Right ventricle myocardium inferior (tissue), 1 donor: ENCODE data around the gene KRTAP5-6. TPM values are rescaled to one million over a fixed set of nuclear protein-coding genes. Genes with fewer than 3 reads are reported as not detected.
"Not testable (repeated sequence)": the region's sequence is repeated elsewhere in the genome, so short reads cannot be mapped to it uniquely, and the experiment has no call there.

ENCODE experiments used
- ATAC-seq: fragments of 200-7000 bp; cut with Tn5 transposase; one replicate; pipeline ENCODE4 v1.9.1; 2020; ENCODE audit warnings: mild to moderate bottlenecking, moderate library complexity
- DNase-seq: peaks from one replicate; pipeline ENCODE4 v3.0.0; 2021; ENCODE audit errors: missing footprints
- intact Hi-C: fragments of 100-400 bp; cut with DNase I; formaldehyde crosslinking; loops from one replicate; pipeline ENCODE4 v1.11.0; 2022
- total RNA-seq: library from RNA; stranded (reverse); fragmentation: NEBNext Ultra II Directional; extraction: Animal tissue kit (Norgen Biotek cat#: 25700); gene quantifications from one replicate; pipeline ENCODE4 v1.2.1, GENCODE V29; 2021
- donor health status: DM: no; HTN: yes; CAD: no; lungs with severe emphysema.

KRTAP5-6 gene
- total RNA-seq, 1 donor from 2014 or later: not detected

DNA sequence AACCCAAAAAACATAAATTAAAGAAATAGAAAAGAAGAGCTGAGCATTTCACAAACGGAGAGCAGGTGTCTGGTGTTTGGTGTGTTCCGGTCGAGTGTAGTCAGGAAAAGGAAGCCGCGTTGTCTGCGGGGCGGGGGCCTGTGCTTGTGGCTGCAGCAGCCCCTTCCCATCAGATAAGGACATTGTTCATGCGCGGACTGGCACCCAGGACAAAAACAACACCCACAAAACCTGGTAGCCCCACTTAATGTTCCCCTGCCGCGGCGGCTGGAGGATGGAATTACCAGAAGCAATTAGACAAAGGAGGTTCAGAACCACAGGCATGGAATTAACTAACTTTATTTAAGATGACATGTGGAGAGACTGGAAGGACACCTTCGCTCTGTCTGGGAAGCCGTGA is 37.5 kb upstream of the KRTAP5-6 start:
- ATAC-seq (no peak), DNase-seq (no peak)
- intact Hi-C loops: no loop called here

DNA sequence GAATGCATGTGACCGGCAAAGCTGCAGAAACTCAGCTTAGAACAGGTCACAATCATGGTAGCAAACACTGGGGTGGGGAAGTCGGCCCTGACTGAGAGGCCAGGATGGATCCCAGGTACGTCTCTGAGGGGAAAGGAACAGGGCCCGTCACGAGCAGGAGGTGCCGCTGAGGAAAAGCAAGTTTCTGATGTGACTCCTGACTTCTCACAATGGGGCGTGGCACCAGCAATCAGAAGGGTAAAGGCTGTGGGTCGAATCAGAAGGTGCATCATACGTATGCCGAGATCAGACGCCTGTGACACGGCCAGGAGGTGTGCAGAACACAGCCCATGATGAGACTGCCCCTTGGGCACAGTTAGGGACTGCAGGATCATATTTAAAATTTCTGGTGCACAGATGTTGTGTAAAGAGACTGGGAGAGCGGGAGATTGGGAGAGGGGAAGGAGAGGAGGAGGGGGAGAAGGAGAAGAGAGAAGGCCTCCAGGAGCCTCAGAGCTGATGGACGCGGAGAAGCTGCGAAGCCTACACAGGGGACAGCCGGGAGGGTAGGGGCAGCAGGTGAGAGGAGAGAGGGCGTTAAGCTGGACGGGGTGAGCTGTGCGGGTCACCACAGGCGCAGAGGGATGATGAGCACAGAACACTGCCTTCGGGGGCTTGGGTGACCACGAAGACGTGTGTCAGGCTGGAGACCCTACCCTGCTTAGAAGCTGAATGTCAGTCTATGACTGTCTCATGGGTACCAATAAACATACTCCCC is 36.7 kb upstream of the KRTAP5-6 start:
- ATAC-seq: no peak
- no peak for DNase-seq
- intact Hi-C loops: no loop called here

DNA sequence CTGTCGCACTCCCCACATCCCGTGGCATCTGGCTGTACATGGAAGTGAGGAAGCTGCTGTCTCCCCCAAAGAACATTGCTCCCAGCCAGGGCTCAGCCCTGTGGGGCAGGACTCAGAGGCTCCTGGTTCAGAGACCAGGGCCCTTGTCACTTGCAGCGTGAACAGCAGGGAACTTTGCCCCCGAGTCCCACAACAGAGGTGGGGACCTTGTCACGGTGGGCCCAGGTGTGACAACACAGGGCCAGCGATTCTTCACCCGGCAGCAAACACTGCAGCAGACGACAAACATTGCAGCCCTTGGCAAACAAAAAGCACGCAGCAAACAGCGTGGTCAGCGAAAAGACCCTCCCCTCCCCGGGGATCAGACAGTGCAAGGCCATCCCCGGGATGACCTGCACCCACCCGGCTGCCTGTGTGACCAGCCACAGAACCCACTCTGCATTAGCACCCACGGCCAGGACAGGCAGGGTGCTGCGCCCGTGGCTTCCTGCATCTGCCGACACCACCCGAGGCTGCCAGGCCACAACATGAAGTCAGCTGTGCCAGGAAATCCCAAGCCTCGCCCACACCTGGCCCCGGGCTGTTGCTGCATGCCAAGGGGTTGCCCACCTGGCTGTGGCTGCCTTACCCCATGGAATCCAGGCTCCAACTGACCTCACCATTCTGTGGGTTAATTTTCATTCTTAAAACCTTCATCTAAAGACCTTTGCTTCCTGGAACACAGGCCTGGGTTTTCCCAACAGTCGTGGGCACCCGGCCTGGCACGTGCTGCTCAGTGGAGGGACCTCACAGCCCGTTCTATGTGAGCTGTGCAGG is 35.3 kb upstream of the KRTAP5-6 start:
- ATAC-seq: not testable (repeated sequence)

DNA sequence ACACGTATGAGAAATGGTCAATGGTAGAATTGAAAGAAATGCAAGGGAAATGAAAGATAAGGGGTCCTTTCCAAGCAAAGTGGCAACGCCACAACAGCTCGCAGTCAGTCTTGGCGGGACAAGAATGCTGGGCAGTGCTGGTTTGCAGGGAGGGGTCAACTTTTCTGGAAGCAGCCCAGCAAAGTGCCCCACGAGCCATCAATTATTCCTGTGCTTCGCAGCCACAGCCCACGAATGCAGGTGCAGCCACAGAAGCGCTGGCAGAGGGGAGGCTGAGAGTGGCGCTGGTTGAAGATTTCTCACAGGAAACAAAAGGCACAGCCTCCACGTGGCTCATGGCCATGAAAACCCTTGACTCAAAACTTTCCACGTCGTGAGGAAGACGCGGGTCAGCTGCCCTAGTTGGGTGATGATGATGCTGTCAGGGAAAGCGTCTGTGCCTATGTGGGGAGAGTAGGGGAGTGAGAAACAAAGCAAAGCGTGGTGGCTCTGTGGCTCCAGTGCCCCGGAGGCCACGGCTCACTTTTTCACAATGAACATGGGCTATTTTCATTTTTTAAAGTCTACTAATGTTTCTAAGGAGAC is 34.2 kb upstream of the KRTAP5-6 start:
- intact Hi-C loops, ATAC-seq, DNase-seq: not testable (repeated sequence)

More for the DNA sequence above, 35.3 kb upstream of the KRTAP5-6 start:
- intact Hi-C loops, DNase-seq: not testable (repeated sequence)

DNA sequence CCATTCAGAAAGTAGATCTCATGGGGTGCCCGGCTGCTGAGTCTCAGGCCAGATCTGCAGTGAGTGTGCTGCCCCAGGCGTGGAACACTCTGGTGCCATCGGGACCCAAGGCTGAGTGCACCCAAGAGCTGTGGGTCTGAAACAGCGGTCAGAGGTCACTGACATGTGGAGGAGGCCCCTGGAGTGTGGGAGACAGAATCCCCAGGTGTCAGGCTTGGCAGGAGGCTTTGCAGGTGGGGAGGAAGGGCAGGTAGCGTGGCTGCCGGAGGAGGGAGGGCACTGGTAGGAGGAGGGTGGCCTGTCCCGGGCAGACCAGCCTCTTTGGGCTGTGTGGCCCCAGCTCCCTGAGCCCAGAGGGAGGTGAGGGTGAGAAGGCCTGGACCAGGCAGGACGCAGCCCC is 31.7 kb upstream of the KRTAP5-6 start:
- ATAC-seq (no peak), DNase-seq (no peak)
- intact Hi-C loops: no loop called here

DNA sequence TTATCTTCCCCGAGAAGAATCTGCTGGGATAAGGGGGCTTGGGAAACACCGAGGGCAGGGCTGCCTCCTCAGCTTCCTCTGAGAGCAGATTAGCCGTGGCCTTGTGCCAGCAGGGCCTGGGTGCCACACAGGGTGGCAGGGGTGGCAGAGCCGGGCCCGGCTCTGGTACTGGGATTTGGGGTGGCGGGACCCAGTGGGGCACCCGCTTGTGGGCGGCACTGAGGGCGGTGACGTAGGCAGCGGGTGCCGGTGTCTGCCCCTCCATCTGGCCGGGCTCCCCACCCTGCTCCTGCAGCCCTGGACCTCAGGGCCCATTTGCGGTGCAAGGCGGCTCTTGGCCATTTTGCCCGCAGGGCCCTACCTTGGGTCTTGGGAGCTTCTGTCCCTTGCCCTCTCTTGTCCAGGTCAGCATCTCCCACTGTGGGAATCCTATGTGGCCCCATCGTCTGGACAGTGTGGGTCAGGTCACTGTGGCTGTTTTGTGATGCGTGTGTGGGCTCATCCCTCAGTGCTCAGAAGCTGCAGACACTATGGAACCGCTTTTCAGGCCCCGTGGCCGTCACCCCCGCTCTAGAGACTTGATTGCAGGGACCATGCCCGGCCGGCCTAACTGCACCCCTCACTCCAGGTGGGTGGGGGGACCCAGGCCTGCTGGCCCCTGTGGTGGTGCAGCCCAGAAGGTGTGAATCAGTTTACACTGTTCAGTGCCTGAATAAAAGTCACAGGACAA is 29.7 kb upstream of the KRTAP5-6 start:
- ATAC-seq: no peak
- no peak for DNase-seq
- intact Hi-C loops: no loop called here

DNA sequence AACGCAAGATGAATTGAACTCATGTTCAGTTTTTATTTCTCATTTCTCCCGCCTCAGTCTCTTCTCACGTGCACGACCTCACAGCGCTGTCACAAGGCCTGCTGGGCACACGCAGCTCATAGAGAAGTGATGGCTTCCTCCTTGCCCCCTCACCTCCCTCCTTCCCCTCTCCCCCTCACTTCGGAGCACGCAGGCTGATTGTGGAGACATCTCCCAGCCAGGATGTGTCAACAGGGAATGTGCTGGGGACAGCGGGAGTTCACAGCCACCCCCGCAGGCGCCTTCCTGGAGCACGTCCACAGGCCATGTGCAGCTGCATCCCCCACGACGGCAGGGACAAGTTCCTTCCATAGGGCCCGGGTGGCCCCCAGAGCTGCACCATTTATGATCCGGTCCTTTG is 29.1 kb upstream of the KRTAP5-6 start:
- DNase-seq: no peak
- no peak for ATAC-seq
- intact Hi-C loops: no loop called here

DNA sequence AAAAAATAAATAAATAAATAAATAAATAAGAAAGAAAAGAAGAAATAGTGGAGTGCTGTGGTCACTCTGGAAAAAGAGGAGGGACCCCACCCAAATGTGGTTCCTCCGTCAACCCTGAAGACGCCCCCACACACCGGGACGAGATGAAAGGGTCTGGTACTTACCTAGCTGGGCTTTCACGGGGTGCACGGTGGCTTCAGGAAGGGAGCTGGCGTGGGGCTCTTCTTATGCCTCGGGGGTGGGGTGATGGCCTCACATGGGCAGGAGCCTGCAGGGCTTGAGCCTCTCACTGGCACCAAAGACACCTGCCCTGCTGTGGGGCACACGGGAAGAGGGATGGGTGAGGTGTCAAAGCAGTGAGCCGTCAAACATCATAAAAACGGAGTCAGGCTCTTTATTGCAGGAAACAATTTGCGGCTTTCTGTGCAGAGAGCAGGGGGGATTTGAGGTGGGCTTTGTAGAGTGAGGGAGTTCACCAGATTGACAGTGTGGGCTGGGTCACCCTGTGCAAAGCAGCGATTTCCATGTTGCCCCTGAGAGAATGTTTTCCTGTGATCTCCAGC is 28.0 kb upstream of the KRTAP5-6 start:
- intact Hi-C loops: no loop called here
- ATAC-seq: no peak
- DNase-seq: no peak

DNA sequence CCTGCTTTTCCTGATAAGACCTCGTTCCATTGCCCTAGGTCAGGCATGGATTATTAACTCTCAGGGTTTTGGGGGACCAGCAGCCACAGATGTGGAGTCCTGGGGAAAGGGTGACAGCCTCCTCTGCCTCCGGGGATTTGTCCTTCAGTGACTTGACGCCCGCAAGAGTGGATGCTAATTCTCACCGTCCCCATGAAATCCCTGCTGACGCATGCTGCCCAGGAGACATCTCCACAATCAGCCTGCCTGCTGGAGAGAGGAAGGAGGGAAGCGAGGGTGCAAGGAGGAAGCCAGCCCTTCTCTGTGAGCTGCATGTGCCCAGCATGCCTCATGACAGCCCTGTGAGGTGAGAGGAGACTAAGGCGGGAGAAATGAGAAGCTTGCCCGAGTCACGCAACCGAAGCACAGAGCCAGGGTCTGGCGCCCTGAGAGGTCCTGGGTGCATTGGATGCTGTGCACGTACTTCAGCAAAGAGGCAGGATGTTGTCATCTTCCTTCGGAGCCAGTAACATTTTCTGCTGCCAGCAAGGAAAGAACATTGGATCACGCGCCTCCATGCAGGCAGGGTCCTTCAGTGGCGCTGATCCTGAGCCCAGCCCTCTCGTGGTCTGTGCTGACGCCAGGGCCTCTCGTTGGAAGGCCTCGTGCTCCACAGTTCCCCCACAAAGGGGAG is 27.3 kb upstream of the KRTAP5-6 start:
- intact Hi-C loops: no loop called here
- ATAC-seq (no peak), DNase-seq (no peak)

DNA sequence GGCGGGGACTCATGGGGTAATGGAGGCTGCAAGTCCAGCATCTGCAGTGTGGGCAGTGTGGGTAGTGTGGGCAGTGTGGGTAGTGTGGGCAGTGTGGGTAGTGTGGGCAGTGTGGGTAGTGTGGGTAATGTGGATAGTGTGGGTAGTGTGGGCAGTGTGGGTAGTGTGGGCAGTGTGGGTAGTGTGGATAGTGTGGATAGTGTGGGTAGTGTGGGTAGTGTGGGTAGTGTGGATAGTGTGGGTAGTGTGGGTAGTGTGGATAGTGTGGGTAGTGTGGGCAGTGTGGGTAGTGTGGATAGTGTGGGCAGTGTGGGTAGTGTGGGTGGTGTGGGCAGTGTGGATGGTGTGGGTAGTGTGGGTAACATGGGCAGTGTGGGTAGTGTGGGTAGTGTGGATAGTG is 26.5 kb upstream of the KRTAP5-6 start:
- DNase-seq, ATAC-seq, intact Hi-C loops: not testable (repeated sequence)

DNA sequence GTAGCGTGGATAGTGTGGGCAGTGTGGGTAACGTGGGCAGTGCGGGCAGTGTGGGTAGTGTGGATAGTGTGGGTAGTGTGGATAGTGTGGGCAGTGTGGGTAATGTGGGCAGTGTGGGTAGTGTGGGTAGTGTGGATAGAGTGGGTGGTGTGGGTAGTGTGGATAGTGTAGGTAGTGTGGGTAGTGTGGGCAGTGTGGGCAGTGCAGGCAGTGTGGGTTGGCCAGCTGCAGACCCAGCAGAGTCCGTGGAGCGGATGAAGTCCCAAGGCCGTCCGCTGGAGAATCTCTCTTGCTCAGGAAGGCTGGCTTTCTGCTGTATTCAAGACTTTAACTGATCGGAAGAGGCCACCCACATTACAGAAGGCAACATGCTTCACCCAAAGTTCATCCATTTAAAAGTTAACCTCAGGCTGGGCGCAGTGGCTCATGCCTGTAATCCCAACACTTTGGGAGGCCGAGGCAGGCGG is 26.1 kb upstream of the KRTAP5-6 start:
- intact Hi-C loops: no loop called here
- DNase-seq (peak; percentile 5), ATAC-seq (no peak)

DNA sequence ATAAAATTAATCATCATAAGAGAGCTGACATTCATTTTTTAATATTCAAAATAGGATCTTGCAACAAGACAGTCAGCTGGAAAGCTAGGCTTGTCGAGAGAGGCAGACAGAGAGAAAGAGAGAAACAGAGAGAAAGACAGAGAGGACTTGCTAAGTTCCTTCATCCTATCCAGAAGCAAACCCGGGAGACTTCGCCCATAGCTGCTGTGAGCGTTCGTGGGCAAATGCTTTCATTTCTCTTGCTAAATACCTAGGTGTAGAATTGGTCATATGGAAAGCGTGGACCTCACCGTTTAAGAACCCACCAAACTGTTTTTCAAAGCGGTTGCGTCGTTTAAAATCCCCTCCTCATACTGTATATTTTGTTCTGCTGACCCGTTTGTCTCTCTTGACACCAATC is 25.3 kb upstream of the KRTAP5-6 start:
- intact Hi-C loops: no loop called here
- peak; percentile 7 for DNase-seq

DNA sequence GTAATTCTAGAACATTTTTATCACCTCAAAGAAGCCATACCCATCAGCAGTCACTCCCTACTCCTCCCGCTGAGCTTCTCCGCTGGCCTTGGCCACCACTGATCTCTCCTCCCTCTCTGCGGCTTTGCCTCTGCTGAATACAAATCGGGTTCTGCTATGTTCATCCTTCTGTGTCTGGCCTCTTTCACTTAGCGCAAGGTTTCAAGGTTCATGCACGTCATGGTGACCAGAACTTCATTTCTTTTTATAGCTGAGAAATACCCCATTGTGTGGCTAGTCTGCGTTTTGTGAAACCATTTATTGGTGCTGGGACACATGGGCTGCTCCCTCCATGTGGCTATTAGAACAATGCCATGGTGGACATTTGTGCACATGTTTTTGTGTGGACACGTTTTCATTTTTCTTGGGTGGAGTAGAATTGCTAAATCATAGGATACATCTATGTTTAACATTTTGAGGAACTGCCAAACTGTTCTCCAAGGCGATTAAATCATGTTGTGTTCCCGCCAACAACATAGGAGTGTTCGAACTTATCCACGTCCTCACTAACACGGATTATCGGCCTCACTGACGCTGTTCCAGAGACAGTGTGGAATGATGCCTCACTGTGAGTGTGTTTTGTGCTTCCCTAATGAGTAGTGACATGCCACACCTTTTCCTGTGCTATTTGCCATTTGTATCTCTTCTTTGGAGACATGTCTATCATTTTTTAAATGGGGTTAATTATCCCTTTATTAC is 24.2 kb upstream of the KRTAP5-6 start:
- DNase-seq: peak; percentile 8
- intact Hi-C loops: no loop called here
- ATAC-seq: no peak

More for the DNA sequence above, 25.3 kb upstream of the KRTAP5-6 start:
- ATAC-seq: no peak

DNA sequence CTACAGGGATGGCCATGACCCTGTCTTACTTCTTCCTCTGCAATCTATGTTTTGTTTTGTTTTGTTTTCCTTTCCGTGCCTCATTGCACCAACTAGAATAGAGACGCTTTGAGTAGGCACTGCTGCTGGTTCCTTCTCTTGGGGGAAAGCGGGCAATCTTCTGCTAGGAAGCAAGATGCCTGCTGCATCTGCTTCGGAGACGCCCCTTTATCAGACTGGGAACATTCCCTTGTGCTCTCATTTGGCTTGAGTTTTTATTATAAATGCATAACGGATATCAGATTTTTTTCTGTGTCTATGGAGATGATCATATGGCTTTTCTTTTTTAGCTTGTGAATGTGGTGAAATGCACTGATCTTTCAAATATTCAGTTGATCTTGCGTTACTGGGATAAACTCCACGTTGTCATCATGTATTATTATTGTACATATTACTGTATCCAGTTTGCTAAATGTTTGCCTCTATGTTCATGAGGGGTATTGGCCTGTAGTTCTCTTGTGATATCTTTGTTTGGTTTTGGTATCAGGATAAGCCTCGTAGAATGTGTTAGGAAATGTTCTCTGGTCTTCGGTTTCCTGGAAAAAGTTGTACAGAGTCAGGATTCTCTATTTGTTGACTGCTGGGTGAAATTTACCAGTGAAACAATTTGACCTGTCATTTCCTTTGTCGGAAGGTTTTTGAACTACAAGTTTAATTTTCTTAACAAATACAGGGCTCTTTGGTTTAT is 23.4 kb upstream of the KRTAP5-6 start:
- intact Hi-C loops: no loop called here
- DNase-seq (no peak), ATAC-seq (no peak)

DNA sequence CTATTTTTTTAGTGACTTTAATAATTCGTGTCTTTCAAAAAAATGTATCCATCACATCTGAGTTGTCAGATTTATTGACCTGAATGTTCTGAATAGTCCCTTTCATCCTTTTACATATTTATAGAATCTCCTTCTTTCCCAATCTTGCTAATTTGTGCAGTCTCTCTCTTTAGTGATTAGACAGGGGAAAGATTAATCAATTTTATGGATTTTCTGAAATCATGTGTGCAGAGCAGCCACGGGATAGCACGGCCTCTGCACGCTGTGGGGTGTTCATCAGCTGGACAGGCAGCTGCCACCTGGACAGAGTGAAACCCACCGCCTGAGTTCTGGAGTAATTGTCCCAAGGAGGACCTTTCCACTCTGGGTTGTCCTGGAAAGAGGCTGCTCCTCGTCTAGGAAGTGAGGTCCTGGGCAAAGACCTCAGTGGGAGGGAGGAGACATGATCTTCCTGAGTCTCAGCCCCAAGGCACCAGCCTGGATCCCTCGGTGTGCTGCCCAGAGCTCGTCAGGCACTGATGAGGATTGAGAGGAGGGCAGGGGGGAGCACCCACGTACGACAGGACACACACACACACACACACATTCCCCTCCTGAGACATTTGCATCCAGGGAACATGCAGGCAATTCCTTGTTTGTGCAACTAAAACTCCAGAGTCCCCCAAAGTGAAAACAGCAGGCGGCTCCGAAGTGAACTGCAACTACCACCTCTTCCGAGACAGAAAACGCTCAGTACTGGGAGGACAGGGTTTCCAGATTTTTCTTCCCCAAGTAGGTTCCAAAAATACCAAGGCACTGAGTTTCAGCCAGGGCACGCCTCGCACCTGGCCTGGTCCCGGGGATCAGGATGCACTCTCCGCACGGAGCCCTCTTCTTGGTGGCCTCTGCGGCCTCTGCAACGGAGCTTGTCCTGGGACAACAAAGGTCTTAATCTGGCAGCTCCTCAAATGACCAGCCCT is 22.5 kb upstream of the KRTAP5-6 start:
- ATAC-seq: no peak
- DNase-seq: no peak
- intact Hi-C loops: no loop called here
